ENCODE data around the gene RPL3. TPM values are rescaled to one million over a fixed set of nuclear protein-coding genes. Genes with fewer than 3 reads are reported as not detected.

The RPL3 gene
- total RNA-seq, 1 experiment from 2014 or later = 2,830 TPM

GRCh38 chr22:39264349-39265038, 54.9 kb downstream of the RPL3 start:
- H2BK120ac ChIP-seq (ENCODE audit: low read depth, low read length, poor library complexity, severe bottlenecking) = no peak overlapping the region
- H2AFZ ChIP-seq (ENCODE audit: low read length) = no peak overlapping the region
- no CpG with 5 or more reads among the region's 13 CpGs for WGBS (ENCODE audit: extremely low coverage, insufficient read length, low lambda C conversion rate)
- no peak overlapping the region for H2BK12ac ChIP-seq (ENCODE audit: insufficient read length, low read depth, low read length)
- no peak overlapping the region for H3K27ac ChIP-seq (ENCODE audit: insufficient read length, low read depth, low read length)
- no peaks in the 10 kb centered on the region for H3K9me3 ChIP-seq (ENCODE audit: control insufficient read depth, low read depth, low read length)
- H3K18ac ChIP-seq (ENCODE audit: insufficient read length, low read depth, low read length) = no peak overlapping the region
- no peaks in the 10 kb centered on the region for H3K27me3 ChIP-seq (ENCODE audit: insufficient read depth, low read length)
- no peaks in the 10 kb centered on the region for H3K4me1 ChIP-seq (ENCODE audit: insufficient read depth, low read length)
- H3K23ac ChIP-seq (ENCODE audit: insufficient read length, low read depth, low read length) = no peak overlapping the region
- H3K14ac ChIP-seq (ENCODE audit: insufficient read depth, low read length) = no peak overlapping the region
- H2BK20ac ChIP-seq (ENCODE audit: low read depth, low read length, poor library complexity, severe bottlenecking) = no peak overlapping the region
- DNase-seq = no peak
- no peak overlapping the region for H2AK5ac ChIP-seq (ENCODE audit: insufficient read length, low read length)
- peaks cover 0 to 6% (median 0%) of the 10 kb centered on the region in 3 experiments; a peak in 1 of 7 replicates for H3K36me3 Mint-ChIP-seq (ENCODE audit: insufficient read depth in 1 of 3, low read depth in 3 of 3)
- no peak overlapping the region for H3K56ac ChIP-seq (ENCODE audit: insufficient read length, low read depth, low read length)
- H3K4me1 Mint-ChIP-seq = peaks cover 14 to 16% of the 10 kb centered on the region in 2 experiments
- no peak overlapping the region for H3T11ph ChIP-seq (ENCODE audit: low read length)
- H4K20me1 ChIP-seq (ENCODE audit: control insufficient read depth, insufficient read depth, insufficient read length) = no peaks in the 10 kb centered on the region
- H4K91ac ChIP-seq (ENCODE audit: insufficient read length, low read depth, low read length) = no peak overlapping the region
- H3K4ac ChIP-seq (ENCODE audit: low read depth, low read length) = no peak overlapping the region
- H3K9me3 Mint-ChIP-seq = peaks cover 6 to 11% of the 10 kb centered on the region in 2 experiments; a peak in 4 of 5 replicates
- no peaks in the 10 kb centered on the region for H3K79me1 ChIP-seq (ENCODE audit: insufficient read depth, low read depth, low read length, poor library complexity, severe bottlenecking)
- H2BK5ac ChIP-seq (ENCODE audit: insufficient read length, low read length) = no peak overlapping the region
- TF ChIP-seq, protein P1, sequence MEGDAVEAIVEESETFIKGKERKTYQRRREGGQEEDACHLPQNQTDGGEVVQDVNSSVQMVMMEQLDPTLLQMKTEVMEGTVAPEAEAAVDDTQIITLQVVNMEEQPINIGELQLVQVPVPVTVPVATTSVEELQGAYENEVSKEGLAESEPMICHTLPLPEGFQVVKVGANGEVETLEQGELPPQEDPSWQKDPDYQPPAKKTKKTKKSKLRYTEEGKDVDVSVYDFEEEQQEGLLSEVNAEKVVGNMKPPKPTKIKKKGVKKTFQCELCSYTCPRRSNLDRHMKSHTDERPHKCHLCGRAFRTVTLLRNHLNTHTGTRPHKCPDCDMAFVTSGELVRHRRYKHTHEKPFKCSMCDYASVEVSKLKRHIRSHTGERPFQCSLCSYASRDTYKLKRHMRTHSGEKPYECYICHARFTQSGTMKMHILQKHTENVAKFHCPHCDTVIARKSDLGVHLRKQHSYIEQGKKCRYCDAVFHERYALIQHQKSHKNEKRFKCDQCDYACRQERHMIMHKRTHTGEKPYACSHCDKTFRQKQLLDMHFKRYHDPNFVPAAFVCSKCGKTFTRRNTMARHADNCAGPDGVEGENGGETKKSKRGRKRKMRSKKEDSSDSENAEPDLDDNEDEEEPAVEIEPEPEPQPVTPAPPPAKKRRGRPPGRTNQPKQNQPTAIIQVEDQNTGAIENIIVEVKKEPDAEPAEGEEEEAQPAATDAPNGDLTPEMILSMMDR (conservative IDR thresholded peaks at IDR 0.05) = no peak
- H3K79me2 ChIP-seq (ENCODE audit: insufficient read depth, low read length) = no peaks in the 10 kb centered on the region
- no peaks in the 10 kb centered on the region for H3K23me2 ChIP-seq (ENCODE audit: insufficient read length, low read depth, low read length, poor library complexity, severe bottlenecking)
- no peak overlapping the region for H4K5ac ChIP-seq (ENCODE audit: insufficient read length, low read depth, low read length)
- H3K27me3 Mint-ChIP-seq (ENCODE audit: low read depth) = peaks cover 10% of the 10 kb centered on the region
- H3K4me3 Mint-ChIP-seq = no peak overlapping the region
- H3K27ac Mint-ChIP-seq = peak overlapping the region in 1 of 3 experiments; percentile 67; a peak in 1 of 7 replicates
- no peak overlapping the region for H3K9ac ChIP-seq (ENCODE audit: extremely low read depth, insufficient read length, low read length)
- no peak overlapping the region for H4K8ac ChIP-seq (replicated peaks; ENCODE audit: insufficient read length, low read depth, low read length)
- H3K4me2 ChIP-seq (ENCODE audit: insufficient read depth, insufficient read length, low read length) = no peak overlapping the region
- H2BK15ac ChIP-seq (ENCODE audit: low read depth, low read length) = no peak overlapping the region
